PFSK-1 (cell line): ENCODE results near the gene IFI27L1.

Experiments used
- FOXP2 ChIP-seq: optimal IDR thresholded peaks from 2 replicates; pipeline ENCODE3; 2011; ENCODE audit warnings: borderline replicate concordance, control low read depth, inconsistent platforms; ENCODE audit not compliant: insufficient read depth; ENCODE audit errors: extremely low read length, extremely low read depth
- POLR2AphosphoS5 ChIP-seq: IDR thresholded peaks from 2 replicates; pipeline ENCODE4 v1.6.1; 2012; ENCODE audit warnings: low read depth, mild to moderate bottlenecking, control low read depth, low read length, moderate library complexity
- REST ChIP-seq, 2 experiments: IDR thresholded peaks; 2 replicates each; pipeline versions ENCODE4 v1.6.1 to v1.8.0; 2011 to 2012; ENCODE audit warnings: low read depth in 2 of 2, low read length in 2 of 2, control low read depth in 1 of 2, inconsistent platforms in 1 of 2, mild to moderate bottlenecking in 1 of 2, moderate library complexity in 1 of 2; ENCODE audit not compliant: insufficient read depth in 1 of 2
- SIN3A ChIP-seq: IDR thresholded peaks from 2 replicates; pipeline ENCODE4 v1.6.1; 2012; ENCODE audit warnings: mild to moderate bottlenecking, low read length, moderate library complexity, borderline replicate concordance; ENCODE audit not compliant: insufficient read depth
- TAF1 ChIP-seq: IDR thresholded peaks from 2 replicates; pipeline ENCODE4 v1.6.1; 2012; ENCODE audit warnings: low read length, control low read depth, borderline replicate concordance; ENCODE audit not compliant: insufficient read depth

Gene IFI27L1

GRCh38 chr14:94129111-94129757 is 48.1 kb downstream of the IFI27L1 start, which contains the start of gene IFI27L2:
TSS of gene IFI27L2 (minus strand) at chr14:94129604. CDS start at chr14:94129564, 40 bp downstream.
- TF ChIP-seq POLR2AphosphoS5 (no peak), TAF1 (no peak), SIN3A (no peak), FOXP2 (no peak), REST (IDR thresholded peaks at IDR 0.05; ENCODE audit: insufficient read depth in 1 of 2, low read depth in 2 of 2, low read length in 2 of 2) (no peak)

- TF ChIP-seq SIN3A (no peak), REST (IDR thresholded peaks at IDR 0.05; ENCODE audit: insufficient read depth in 1 of 2, low read depth in 2 of 2, low read length in 2 of 2) (no peak), POLR2AphosphoS5 (no peak), TAF1 (no peak), FOXP2 (no peak)
These were observed 48.8 kb downstream of the IFI27L1 start for GRCh38 chr14:94129758-94130414.

GRCh38 chr14:94132285-94132887 is 51.3 kb downstream of the IFI27L1 start:
- TF ChIP-seq POLR2AphosphoS5 (no peak), TAF1 (no peak), FOXP2 (no peak), SIN3A (no peak), REST (IDR thresholded peaks at IDR 0.05; ENCODE audit: insufficient read depth in 1 of 2, low read depth in 2 of 2, low read length in 2 of 2) (no peak)

GRCh38 chr14:94135476-94135875 is 54.4 kb downstream of the IFI27L1 start:
- TF ChIP-seq SIN3A: no peak
- no peak for TF ChIP-seq FOXP2
- TF ChIP-seq POLR2AphosphoS5: no peak
- TF ChIP-seq TAF1: no peak
- TF ChIP-seq REST (IDR thresholded peaks at IDR 0.05; ENCODE audit: insufficient read depth in 1 of 2, low read depth in 2 of 2, low read length in 2 of 2): no peak
